ENCODE data around the gene U2AF2.

The U2AF2 gene

DNA sequence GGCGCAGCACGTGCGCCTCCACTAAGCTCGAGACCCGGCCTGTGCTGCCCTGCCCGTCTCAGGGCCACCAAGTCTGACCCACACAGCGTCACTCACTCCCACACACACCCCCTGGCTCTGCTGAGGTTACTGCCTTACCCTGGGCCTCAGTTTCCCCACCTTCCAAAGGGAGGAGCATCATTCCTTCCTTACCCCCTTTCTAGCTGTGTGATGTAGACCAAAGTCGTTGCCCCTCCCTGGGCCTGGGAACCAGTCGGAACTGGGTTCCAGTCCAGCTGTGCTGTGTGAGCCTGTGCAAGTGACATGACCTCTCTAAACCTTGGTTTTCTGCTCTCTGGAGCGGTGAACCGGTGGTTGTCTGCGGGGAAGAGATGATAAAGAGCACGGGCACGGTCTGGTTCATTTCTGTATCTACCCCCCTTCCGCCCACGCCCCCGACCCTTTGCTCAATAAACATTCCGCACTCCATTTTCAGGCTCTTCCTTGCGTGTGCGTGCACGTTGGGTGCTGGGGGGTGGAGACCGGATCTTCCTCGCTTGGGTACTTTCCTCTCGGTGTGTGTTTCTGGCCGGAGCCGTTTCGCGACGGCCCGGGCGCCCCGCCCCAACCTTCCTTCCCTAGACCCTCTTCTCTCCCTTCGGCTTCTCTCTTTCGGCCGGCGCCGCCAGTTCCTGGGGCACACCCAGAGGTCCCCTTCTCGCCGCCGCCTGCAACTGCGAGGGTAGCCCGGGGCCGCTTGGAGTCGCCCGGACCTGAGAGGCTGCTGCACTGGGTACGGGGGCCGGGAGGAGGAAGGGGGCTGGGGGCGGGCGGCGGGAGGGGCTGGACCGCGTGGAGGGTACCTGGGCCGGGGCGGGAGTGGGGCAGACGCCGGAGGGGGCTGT is 11.6 kb upstream of the U2AF2 start, which contains the start of gene ZNF581:
Gene ZNF581, plus strand, starts transcription at position 647 of the 884 bp plus-strand sequence. CDS start 923 bp downstream, outside the sequence.
- peak in 2 of 3 donors; percentile 63 to 76 for DNase-seq (ENCODE audit: low read depth in 3 of 3, low spot score in 1 of 3)

DNA sequence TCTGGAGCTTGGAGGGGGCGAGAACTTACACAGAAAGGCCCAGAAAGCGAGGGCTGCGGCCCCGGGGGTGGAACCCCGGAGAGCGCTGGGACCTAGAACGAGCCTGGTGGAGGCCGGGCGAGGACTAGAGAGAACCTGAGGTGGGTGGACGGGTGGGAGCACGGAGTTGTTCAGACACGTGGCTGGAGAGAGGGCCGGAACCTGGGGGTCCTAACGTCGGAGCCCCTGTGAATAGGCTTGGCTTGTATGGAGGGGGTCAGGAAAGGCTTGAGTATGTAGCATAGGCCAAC is 11.0 kb upstream of the U2AF2 start:
- no peak for DNase-seq (ENCODE audit: low read depth in 3 of 3, low spot score in 1 of 3)

DNA sequence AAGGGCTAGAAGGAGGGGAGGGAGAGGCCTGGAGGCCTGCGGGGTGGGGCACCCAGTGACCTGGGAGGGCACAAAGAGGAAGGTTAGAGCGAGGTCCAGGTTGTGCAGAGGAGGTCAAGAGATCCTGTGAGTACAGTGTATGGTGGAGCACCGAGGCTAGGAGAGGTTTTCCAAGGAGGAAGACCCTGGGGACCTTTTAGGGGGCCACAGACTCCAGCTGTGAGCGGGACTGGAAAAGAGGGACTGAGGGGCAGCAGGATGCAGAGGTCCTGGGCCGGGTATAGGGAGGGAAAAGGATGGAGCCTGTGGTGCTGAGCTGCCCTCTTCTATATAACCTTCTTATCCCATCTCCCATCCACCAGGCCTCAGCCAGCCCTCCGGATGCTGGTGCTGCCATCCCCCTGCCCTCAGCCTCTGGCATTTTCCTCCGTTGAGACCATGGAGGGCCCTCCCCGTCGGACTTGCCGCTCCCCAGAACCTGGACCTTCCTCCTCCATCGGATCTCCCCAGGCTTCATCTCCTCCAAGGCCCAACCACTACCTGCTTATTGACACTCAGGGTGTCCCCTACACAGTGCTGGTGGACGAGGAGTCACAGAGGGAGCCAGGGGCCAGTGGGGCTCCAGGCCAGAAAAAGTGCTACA is 10.5 kb upstream of the U2AF2 start:
- no peak for DNase-seq (ENCODE audit: low read depth in 3 of 3, low spot score in 1 of 3)

DNA sequence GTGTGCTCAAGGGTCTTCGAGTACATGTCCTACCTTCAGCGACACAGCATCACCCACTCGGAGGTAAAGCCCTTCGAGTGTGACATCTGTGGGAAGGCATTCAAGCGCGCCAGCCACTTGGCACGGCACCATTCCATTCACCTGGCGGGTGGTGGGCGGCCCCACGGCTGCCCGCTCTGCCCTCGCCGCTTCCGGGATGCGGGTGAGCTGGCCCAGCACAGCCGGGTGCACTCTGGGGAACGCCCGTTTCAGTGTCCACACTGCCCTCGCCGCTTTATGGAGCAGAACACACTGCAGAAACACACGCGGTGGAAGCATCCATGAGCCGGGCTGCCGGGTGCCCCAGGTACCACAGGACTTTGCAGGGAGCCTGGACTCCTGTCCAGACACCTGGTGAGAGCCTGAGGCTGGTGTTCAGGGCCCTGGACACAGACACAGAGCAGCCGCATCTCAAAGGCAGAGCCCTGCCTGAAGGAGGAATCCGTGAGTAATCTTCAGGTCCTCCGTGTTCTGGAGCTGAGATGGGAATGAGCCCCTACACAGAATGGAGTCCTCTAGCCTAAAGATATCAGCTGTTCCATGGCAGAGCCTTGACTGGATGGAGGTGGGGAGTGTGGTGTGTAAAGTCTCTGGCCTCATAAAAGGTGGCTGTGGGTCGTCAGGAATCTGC is 9.9 kb upstream of the U2AF2 start:
- DNase-seq (ENCODE audit: low read depth in 3 of 3, low spot score in 1 of 3): no peak

DNA sequence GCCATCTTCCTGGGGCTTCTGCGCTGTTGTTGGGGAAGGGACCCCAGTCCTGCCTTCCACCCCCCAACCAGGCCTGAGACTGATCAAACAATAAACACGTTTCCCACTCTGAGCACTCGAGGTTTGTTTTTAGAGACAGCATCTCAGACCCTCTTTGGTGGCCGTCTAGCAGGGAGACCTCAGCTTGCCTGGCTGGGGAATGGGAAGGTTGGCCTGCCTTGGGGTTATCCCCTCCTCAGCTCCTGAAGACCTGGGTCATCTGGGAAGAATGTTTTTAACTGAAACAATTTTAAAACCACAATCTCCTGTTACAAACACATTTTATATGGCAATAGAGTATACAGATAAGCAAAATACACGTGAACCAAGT is 9.3 kb upstream of the U2AF2 start:
- DNase-seq (ENCODE audit: low read depth in 3 of 3, low spot score in 1 of 3): no peak

DNA sequence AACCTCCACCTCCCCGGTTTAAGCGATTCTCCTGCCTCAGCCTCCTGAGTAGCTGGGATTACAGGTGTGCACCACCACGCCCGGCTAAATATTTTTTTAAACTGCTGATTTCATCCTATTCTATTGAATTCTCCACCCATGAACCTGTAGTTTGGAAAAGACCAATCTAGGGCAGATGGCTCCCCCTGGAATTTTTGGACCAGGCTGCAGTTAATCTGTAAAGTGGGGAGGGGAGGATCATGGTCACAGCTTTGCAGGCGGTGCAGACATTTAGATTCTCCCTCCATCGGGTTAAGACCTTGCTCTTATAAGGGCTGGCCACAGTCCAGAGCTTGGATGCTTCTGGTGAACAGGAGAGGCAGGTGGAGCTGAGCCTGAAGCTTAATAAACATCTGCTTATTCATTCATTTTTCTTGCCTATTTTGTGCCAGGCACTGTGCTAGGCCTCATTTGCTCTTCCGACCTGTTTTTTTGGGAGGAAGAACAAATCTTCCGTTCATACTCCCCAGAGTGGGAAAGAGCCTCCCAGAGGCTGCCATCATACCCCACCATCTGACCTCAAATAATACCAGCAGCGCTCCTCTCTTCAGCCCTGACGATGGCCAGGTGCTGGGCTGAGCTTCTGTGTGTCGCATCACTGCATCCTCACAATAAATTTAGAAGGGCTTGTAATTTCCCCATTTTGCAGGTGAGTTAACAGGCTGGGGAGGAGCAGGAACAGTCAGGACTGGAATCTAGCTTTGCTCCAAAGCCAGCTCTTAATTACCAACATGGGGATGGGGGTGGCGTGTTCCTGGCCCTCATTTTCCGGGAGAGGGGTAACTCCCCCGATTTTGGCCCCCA is 7.7 kb upstream of the U2AF2 start:
- DNase-seq (ENCODE audit: low read depth in 3 of 3, low spot score in 1 of 3): no peak

DNA sequence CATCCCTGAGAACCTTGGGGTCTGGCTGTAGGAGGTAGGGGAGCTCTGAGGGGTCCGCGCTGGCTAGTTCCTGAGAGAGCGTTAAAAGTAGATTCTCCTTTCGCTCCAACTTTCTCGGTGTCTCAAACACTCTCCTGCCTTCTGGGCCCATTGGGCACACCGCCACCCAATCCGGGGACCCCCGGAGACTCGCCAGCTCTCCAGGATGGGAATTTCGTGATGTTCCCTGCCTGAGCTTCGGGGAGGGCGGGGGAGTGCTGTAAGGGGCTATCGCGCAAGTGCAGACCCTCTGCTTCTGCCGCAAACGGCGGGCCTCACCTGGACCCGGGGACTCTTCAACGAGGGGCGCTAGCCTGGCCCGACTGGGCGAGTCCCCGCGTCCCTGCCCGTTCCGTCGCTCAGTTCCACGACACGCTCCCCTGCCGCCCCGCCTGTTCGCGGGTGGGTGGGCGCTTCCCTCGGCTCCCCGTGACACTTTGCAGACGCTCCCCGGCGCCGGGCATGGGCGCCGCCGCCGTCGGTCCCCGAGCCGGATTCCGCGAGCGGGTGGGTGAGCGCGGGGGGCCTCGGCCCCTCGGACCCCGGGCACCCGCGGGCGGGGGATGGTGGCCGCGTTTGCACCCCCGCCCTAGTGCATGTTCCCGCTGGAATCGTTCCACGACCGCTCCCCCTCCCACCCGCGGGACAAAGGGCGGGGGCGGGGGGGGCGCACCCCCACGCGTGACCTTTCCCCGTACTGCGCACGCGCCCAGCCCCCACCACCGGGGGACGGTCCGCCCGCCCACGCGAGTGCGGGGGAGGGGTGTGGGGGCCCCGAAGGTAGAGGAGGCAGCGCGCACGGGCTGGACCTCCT is 6.9 kb upstream of the U2AF2 start, which contains the start of gene CCDC106:
Gene CCDC106, plus strand, starts transcription at position 481 of the 853 bp plus-strand sequence. CDS start 835 bp downstream, outside the sequence.
- DNase-seq (ENCODE audit: low read depth in 3 of 3, low spot score in 1 of 3): no peak

DNA sequence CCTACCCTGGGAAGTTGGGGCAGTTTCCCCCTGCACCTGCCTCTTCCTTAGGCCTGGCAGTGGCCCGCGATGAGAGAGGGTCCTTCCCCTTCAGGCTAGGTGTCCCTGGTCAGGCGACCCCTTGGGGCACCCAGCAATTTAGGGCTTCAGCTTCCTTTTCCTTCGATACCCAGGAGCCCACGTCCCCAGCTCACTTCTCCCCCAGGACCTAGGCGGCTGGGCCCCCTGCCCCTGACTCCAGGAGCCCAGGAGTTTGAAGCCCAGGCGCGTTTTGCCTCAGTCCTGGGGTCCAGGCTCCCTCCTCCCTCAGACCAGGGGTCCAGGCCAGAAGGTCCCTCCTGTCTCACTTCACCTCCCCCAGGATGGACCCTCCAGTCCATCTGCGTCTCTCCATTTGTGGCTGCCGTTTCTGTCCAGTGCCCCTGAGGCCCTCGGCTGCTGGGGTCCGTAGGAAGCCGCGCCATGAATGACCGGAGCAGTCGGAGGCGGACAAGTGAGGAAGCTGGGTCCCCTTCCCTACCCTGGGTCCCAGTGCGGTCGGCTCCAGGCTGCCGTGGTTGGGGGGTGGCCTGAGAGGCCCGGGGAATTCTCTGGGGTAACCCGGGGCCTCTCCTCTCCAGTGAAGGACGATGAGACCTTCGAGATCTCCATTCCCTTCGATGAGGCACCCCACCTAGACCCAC is 6.1 kb upstream of the U2AF2 start:
- DNase-seq (ENCODE audit: low read depth in 3 of 3, low spot score in 1 of 3): no peak

DNA sequence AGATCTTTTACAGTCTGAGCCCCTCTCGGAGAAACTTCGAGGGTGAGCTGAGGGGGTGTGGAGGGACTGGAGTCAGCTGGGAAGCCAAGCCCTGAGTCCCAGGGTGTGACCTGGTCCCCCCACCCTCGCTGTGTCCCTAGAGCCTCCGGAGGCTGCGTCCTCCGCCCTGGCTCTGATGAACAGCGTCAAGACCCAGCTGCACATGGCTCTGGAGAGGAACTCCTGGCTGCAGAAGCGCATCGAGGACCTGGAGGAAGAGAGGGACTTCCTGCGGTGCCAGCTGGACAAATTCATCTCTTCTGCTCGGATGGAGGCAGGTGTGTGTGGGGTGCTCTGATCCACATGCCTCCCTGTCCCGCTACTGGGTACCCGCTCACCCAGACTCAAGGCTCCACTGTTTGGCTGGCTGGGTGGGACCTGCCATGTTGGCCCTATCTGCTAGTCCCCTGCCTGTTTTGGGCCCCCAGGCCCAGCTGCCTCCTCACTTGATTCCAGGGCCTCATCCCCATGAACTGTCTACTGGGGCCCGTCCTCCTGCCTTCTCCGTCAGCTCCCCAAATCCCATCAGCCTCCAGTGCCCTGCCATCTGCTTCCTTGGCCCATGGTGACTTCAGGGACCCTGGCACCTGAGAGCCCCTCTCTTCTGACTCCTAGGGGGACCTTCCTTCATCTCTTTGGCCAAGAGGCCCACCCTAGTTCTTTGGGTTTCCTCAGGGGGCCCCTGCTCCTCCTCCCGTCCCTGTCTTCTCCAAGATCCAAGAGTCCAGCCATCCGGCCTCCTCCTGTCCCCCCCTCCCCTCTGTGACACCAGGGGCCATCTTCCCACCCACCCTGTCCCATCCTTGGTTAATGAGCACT is 5.3 kb upstream of the U2AF2 start:
- no peak for DNase-seq (ENCODE audit: low read depth in 3 of 3, low spot score in 1 of 3)

DNA sequence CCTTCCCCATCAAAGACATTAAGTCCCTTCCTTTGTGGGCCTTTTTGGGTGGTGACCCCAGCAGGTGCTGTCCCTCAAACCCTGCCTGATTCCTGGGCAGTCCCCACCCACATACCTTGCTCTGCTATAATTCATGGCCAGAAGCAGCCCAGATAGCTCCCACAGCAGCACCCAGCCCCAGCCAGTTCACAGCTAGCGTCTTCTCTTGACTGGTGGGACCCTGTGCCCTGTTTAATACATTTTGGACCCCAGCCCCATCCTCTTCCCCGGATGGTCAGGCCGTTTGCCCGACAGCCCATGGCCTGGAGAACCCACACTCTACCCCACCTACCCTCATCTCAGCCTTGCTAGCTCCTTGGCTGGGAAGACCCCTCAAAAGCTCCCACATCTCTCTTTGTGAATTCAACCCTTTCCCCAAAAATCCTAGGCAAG is 4.7 kb upstream of the U2AF2 start:
- DNase-seq (ENCODE audit: low read depth in 3 of 3, low spot score in 1 of 3): no peak

DNA sequence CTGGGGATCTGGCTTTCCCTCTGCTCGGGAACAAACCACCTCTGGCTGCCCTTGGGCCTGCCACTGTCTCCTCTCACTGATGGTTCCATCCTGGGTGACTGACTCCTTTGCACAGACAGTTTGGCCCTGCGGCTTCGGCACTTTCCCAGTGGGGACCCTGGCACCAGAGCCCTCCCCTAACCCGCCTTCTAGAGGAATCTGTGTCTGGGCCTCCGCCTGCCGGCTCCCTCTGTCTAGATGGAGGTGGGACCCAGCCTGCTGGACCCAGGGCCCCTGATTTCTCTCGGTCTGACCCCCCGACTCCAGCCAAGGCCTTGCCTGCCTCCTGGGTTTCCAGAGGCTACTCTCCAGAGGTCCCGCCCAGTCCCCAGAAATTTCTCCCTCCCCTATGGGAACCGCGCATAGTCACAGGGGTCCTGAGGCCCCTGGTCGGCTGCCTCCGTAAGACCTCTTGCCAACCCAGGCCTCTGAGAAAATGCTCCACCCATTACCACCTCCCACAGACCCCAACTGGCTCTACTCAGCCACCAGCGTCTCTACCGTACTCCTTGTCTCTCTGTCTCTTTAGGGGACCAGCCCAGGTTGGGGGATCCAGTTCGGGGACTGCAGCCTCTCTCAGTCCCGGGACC is 4.1 kb upstream of the U2AF2 start:
- DNase-seq (ENCODE audit: low read depth in 3 of 3, low spot score in 1 of 3): no peak

DNA sequence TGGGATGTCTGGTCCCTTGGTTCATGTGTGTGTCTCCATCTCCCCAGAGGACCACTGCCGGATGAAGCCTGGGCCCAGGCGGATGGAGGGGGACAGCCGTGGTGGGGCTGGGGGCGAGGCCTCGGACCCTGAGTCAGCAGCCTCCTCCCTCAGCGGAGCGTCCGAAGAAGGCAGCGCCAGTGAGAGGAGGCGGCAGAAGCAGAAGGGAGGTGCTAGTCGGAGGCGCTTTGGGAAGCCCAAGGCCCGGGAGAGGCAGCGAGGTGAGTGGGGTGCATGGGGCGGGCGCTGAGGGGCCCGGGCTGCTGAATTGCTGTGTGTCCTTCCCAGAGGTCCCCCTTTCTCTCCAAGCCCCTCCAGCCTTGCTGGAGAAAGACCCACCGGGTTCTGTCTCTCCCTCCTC is 3.6 kb upstream of the U2AF2 start:
- no peak for DNase-seq (ENCODE audit: low read depth in 3 of 3, low spot score in 1 of 3)

DNA sequence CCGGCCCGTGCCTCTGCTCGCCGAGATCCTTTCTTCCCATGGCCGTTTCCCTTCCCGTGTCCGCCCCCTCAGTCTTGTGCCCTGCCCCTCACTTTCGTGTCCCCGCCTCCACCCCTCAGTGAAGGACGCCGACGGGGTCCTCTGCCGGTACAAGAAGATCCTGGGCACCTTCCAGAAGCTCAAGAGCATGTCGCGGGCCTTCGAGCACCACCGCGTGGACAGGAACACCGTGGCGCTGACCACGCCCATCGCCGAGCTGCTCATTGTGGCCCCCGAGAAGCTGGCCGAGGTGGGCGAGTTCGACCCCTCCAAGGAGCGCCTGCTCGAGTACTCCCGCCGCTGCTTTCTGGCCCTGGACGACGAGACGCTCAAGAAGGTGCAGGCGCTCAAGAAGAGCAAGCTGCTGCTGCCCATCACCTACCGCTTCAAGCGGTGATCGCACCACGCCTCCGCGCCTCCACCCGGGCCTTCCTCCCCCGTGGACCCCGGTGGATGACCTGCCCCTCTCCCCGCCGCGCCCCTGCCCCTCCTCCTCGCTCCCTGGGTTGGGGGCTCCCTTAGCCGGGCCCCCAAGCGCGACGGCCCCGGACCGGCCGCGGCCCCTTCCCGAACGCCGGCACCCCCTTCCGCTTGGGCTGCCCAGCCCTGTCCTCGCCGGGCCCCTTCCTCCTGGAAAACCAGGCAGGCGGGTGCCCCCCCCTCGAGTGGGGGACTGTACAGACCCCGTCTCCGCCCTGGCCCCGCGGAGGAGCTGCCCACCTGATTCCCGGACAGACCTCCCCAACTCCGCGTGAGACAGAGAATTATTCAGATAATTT is 2.3 kb upstream of the U2AF2 start:
- DNase-seq (ENCODE audit: low read depth in 3 of 3, low spot score in 1 of 3): no peak

DNA sequence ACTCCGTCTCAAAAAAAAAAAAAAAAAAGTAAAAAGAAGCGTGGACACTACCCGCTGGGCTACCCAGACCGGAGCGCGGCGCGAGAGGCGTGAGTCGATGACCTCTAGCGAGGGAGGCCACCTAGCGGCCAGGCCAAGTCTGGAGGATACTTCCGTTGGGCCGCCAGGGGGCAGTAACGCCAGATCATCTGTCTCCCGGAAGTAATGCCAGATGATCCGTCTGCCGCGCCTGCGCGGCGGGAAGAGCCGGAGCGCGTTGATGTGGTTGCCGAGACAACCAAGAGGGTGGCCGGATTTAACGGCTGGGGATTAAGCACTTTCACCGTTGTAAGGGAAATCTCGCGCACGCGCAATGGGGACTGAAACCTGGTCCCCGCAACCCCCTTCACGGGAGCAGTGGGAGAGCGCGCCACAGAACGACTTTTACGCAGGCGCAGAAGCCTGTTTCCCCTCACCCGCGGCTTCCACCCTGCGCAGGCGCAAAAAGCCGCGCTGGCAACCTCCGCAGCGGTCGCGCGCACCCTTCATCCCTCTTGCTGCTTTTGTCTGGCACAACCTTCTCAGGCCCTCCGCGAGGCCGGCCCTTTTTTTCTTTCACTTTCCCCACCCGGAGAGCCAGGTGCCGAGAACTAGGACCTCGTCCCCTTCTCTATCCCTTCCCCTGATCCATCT is 1.0 kb upstream of the U2AF2 start:
- peak; percentile 97 to 100 (median 99) for DNase-seq (ENCODE audit: low read depth in 3 of 3, low spot score in 1 of 3)

DNA sequence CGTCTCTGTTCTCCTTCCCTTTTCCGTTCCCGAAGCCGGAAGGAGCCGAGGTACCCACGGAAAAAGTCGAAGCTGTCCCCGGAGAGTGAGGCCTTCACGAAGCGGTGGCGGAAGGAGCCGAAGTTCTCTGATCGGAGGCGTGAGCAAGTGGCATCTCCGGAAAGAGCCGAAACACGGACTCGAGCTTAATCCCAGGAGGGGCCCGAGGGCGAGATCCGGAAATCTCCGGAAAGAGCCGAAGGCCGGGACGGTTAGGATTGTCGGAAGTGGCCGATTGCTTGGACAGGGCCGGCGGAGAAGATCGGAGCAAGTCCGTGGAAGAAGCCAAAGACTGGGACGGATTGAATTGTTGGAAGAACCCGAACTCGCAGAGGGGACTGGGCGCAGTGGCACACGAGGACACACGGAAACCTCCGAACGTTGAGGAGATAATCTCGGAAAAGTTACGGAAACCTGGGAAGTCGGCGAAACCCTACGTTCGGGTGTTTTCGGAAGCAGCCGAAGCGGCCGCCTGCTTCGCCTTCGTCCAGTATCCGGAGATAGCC is 440 bp upstream of the U2AF2 start:
- DNase-seq (ENCODE audit: low read depth in 3 of 3, low spot score in 1 of 3): peak; percentile 96 to 98 (median 97)

DNA sequence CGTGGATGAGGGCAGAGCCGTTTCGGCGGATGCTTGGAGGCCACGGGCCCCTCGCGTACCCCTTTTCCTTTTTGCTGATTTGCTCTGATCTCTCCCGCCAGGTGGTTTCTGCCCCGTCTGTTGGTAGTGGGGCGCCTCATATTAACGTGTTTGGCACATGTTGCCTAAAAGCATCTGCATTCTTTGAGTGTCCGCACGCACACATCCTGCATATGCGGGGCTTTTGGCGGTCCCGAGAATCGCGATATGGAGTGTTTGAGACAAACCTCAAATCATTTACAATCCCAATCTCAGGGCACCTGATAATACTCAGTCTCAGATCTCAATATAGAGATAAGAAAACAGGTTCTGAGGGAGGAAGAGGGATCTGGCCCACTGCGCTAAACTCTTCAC is 809 bp downstream of the U2AF2 start:
- no peak for DNase-seq (ENCODE audit: low read depth in 3 of 3, low spot score in 1 of 3)

DNA sequence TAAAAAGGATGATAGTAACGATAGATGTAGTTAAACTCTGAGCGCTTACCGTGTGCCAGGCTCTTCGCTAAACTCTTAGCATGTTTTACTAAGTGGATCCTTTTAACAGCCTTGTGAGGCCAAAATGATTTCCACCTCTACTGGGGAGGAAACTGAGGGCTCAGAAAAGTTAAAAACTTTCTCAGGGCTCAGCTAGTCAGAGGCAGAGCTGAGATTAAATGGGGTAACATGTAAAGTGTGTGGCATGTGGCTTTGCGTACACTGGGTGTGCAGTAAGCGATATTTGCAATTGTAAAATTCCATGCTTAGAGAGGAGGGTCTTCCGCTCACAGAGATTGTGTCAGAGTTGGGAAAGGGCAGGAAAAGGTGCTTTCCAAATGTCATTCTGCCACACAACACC is 1.7 kb downstream of the U2AF2 start:
- DNase-seq (ENCODE audit: low read depth in 3 of 3, low spot score in 1 of 3): no peak
